ENCODE measurements around the gene ABCG4.

DNA sequence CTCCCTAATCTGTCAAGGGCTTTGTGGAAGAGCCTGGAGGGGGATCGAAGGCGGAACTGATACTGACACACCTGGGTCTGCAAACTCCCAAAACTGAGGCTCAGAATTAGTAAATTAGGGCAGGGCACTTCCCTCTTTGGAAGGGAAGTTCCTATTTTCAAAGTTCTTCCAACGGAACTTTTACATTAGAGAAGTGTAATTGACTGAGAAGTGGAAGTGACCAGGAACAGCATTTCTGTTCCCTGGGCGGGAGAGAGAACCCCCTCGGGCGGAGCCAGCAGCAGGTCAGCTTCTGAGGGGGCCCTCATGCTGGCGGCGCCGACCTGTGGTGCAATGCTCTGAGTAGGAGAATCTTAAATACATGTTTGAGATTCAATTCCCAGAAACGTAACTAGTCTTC lies 56.2 kb downstream of the ABCG4 start:
- TF ChIP-seq, protein P1, sequence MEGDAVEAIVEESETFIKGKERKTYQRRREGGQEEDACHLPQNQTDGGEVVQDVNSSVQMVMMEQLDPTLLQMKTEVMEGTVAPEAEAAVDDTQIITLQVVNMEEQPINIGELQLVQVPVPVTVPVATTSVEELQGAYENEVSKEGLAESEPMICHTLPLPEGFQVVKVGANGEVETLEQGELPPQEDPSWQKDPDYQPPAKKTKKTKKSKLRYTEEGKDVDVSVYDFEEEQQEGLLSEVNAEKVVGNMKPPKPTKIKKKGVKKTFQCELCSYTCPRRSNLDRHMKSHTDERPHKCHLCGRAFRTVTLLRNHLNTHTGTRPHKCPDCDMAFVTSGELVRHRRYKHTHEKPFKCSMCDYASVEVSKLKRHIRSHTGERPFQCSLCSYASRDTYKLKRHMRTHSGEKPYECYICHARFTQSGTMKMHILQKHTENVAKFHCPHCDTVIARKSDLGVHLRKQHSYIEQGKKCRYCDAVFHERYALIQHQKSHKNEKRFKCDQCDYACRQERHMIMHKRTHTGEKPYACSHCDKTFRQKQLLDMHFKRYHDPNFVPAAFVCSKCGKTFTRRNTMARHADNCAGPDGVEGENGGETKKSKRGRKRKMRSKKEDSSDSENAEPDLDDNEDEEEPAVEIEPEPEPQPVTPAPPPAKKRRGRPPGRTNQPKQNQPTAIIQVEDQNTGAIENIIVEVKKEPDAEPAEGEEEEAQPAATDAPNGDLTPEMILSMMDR (IDR thresholded peaks at IDR 0.05; ENCODE audit: low read depth, low read length, missing input control) = no peak
- TF ChIP-seq, protein P2, sequence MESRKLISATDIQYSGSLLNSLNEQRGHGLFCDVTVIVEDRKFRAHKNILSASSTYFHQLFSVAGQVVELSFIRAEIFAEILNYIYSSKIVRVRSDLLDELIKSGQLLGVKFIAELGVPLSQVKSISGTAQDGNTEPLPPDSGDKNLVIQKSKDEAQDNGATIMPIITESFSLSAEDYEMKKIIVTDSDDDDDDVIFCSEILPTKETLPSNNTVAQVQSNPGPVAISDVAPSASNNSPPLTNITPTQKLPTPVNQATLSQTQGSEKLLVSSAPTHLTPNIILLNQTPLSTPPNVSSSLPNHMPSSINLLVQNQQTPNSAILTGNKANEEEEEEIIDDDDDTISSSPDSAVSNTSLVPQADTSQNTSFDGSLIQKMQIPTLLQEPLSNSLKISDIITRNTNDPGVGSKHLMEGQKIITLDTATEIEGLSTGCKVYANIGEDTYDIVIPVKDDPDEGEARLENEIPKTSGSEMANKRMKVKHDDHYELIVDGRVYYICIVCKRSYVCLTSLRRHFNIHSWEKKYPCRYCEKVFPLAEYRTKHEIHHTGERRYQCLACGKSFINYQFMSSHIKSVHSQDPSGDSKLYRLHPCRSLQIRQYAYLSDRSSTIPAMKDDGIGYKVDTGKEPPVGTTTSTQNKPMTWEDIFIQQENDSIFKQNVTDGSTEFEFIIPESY (IDR thresholded peaks at IDR 0.05) = no peak
- TF ChIP-seq RAD21 (IDR thresholded peaks at IDR 0.05) (no peak), GABPA (IDR thresholded peaks at IDR 0.05 in 1 of 2, conservative IDR thresholded peaks at IDR 0.05 in 1 of 2) (no peak)
- TF ChIP-seq, protein P3, sequence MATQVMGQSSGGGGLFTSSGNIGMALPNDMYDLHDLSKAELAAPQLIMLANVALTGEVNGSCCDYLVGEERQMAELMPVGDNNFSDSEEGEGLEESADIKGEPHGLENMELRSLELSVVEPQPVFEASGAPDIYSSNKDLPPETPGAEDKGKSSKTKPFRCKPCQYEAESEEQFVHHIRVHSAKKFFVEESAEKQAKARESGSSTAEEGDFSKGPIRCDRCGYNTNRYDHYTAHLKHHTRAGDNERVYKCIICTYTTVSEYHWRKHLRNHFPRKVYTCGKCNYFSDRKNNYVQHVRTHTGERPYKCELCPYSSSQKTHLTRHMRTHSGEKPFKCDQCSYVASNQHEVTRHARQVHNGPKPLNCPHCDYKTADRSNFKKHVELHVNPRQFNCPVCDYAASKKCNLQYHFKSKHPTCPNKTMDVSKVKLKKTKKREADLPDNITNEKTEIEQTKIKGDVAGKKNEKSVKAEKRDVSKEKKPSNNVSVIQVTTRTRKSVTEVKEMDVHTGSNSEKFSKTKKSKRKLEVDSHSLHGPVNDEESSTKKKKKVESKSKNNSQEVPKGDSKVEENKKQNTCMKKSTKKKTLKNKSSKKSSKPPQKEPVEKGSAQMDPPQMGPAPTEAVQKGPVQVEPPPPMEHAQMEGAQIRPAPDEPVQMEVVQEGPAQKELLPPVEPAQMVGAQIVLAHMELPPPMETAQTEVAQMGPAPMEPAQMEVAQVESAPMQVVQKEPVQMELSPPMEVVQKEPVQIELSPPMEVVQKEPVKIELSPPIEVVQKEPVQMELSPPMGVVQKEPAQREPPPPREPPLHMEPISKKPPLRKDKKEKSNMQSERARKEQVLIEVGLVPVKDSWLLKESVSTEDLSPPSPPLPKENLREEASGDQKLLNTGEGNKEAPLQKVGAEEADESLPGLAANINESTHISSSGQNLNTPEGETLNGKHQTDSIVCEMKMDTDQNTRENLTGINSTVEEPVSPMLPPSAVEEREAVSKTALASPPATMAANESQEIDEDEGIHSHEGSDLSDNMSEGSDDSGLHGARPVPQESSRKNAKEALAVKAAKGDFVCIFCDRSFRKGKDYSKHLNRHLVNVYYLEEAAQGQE (IDR thresholded peaks at IDR 0.05) = no peak
- TF ChIP-seq, protein P4, sequence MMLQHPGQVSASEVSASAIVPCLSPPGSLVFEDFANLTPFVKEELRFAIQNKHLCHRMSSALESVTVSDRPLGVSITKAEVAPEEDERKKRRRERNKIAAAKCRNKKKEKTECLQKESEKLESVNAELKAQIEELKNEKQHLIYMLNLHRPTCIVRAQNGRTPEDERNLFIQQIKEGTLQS (IDR thresholded peaks at IDR 0.05) = no peak
